Transverse colon (tissue), 4 donors: ENCODE measurements around the gene DPP9.

Experiments
- CTCF ChIP-seq, 5 experiments: fragments of 200-600 bp in 3 of 5; fragments of 450-650 bp in 2 of 5; sonication (generic) in 3 of 5; IDR thresholded peaks; 1 replicate in 2 of 5; 2 replicates in 3 of 5; pipeline ENCODE4 v1.5.1; 2016 to 2017; ENCODE audit warnings: antibody characterized with exemption in 5 of 5, inconsistent platforms in 3 of 5, mild to moderate bottlenecking in 2 of 5, moderate library complexity in 1 of 5
- POLR2AphosphoS5 ChIP-seq, 3 donors: sonication (generic); formaldehyde crosslinking; IDR thresholded peaks; one replicate each; pipeline ENCODE4 v1.6.1; 2016; ENCODE audit warnings: antibody characterized with exemption in 3 of 3

GRCh38 chr19:4737955-4738600, 14.4 kb upstream of the DPP9 start:
- TF ChIP-seq CTCF (IDR thresholded peaks at IDR 0.05) (no peak), POLR2AphosphoS5 (IDR thresholded peaks at IDR 0.05) (no peak)
